ENCODE results near the gene C19orf53. TPM values are rescaled to one million over a fixed set of nuclear protein-coding genes. Genes with fewer than 3 reads are reported as not detected.

The C19orf53 gene
- total RNA-seq, 2 experiments from 2014 or later, result 90.1 to 162 TPM

DNA sequence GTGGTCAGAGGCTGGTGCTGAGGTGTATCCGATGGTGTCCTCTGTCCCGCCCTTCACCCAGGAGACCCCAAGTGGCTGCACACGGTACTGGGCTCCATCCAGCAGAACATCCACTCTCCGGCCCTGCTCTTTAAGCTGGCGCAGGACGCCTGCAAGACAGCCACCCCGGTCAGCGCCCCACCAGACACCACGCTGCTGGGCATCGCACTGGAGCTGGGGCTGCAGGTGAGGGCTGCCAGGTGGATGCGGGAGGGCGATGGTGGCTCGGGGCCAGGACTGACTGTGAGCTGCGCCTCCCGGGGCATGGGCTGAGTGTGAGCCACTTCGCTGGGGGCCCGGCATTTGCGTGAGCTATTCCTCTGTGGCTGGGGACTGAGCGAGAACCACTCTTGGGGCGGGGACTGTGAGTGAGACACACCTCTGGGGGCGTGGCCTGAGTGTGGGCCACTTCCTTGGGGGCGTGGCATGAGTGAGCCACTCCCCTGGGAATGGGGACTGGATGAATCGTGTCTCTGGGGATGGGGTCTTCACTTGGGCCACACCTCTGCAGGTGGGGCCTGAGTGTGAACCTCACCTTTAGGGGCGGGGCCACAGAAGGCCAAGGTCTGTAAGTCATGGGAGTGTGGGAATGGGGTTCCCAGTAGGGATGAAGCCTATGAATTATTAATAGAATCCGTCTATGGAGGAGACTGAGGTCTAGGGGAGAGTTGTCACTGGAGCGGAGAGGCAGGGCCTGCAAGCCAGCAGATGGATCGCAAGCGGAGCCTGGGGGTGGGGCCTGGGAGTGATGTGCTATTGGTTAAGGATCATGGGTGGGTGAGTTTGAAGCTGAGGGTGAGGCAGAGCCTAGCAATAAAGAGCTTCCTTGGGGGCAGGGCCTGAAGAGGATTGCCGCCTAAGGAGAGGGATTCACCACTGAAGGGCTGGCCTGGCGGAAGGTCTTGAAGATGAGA, 51.5 kb downstream of the C19orf53 start:
- no peak for TF ChIP-seq EZH2phosphoT487 (IDR thresholded peaks at IDR 0.05; ENCODE audit: borderline replicate concordance, low read depth, low read length)
- TF ChIP-seq, protein P1, sequence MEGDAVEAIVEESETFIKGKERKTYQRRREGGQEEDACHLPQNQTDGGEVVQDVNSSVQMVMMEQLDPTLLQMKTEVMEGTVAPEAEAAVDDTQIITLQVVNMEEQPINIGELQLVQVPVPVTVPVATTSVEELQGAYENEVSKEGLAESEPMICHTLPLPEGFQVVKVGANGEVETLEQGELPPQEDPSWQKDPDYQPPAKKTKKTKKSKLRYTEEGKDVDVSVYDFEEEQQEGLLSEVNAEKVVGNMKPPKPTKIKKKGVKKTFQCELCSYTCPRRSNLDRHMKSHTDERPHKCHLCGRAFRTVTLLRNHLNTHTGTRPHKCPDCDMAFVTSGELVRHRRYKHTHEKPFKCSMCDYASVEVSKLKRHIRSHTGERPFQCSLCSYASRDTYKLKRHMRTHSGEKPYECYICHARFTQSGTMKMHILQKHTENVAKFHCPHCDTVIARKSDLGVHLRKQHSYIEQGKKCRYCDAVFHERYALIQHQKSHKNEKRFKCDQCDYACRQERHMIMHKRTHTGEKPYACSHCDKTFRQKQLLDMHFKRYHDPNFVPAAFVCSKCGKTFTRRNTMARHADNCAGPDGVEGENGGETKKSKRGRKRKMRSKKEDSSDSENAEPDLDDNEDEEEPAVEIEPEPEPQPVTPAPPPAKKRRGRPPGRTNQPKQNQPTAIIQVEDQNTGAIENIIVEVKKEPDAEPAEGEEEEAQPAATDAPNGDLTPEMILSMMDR (conservative IDR thresholded peaks at IDR 0.05; ENCODE audit: low read length), result peak; percentile 39; the same call in 1 of the 2 replicates
- no peak overlapping the region for H3K4me3 ChIP-seq (ENCODE audit: low read depth, low read length, poor library complexity, severe bottlenecking)
- H3K36me3 ChIP-seq (ENCODE audit: insufficient read depth, low read length), result no peaks in the 10 kb centered on the region
- no peak overlapping the region for H3K27ac ChIP-seq (ENCODE audit: low read depth, low read length, poor library complexity, severe bottlenecking)
- CTCF ChIA-PET (ENCODE audit: unreplicated experiment), result no interaction called here
- peak; percentile 50 for DNase-seq (ENCODE audit: low spot score)
- H3K79me2 ChIP-seq (ENCODE audit: insufficient read depth, low read depth, low read length), result no peaks in the 10 kb centered on the region
- no peaks in the 10 kb centered on the region for H3K9me3 ChIP-seq (ENCODE audit: low read length)
- H4K20me1 ChIP-seq (ENCODE audit: insufficient read depth, low read length), result no peaks in the 10 kb centered on the region
- intact Hi-C loops (cut with micrococcal nuclease; ENCODE audit: unreplicated experiment), result no loop called here
- POLR2A ChIA-PET, result interaction anchor here (1.0 to 1.1 kb wide), 2 partner anchors 28 to 29 kb away, joined by 3 to 8 read pairs; no protein-coding TSS in a partner anchor
- no peak overlapping the region for H2AFZ ChIP-seq (ENCODE audit: low read length)
- no peaks in the 10 kb centered on the region for H3K9me2 ChIP-seq (ENCODE audit: insufficient read depth, low read length)
- peaks cover 26% of the 10 kb centered on the region for H3K4me1 ChIP-seq (ENCODE audit: insufficient read depth, low read length, poor library complexity, severe bottlenecking)
- H3K4me2 ChIP-seq (ENCODE audit: low read length), result no peak overlapping the region
- no TSS peak for BruUV-seq (replicated peaks)

DNA sequence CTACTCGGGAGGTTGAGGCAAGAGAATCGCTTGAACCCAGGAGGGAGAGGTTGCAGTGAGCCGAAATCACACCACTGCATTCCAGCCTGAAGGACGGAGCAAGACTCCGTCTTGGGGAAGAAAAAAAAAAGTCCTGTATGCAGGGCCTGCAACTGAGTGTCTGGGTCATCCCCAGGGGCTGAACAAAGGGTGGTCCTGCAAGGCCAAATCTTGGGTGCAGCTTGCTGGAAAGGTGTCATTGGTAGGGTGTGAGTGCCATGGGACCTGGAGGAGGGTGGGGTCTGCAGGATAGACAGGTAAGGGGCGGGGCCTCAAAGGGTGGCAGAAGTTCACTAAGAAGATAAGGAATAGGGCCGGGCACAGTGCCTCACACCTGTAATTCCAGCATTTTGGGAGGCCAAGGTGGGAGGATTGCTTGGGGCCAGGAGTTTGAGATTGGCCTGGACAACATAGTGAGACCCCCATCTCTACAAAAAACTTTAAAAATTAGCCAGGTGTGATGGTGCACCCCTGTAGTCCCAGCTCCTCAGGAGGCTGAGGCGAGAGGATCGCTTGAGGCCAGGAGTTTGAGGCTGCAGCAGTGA, 52.5 kb downstream of the C19orf53 start:
- Histone ChIP-seq H3K36me3 (ENCODE audit: insufficient read depth, low read length) (no peaks in the 10 kb centered on the region), H3K4me3 (ENCODE audit: low read depth, low read length, poor library complexity, severe bottlenecking) (no peak overlapping the region), H3K9me2 (ENCODE audit: insufficient read depth, low read length) (no peaks in the 10 kb centered on the region), H4K20me1 (ENCODE audit: insufficient read depth, low read length) (no peaks in the 10 kb centered on the region), H3K4me1 (ENCODE audit: insufficient read depth, low read length, poor library complexity, severe bottlenecking) (peaks cover 19% of the 10 kb centered on the region), H3K9me3 (ENCODE audit: low read length) (no peaks in the 10 kb centered on the region), H2AFZ (ENCODE audit: low read length) (no peak overlapping the region), H3K79me2 (ENCODE audit: insufficient read depth, low read depth, low read length) (no peaks in the 10 kb centered on the region), H3K27ac (ENCODE audit: low read depth, low read length, poor library complexity, severe bottlenecking) (no peak overlapping the region), H3K4me2 (ENCODE audit: low read length) (no peak overlapping the region)
- TF ChIP-seq EZH2phosphoT487 (IDR thresholded peaks at IDR 0.05; ENCODE audit: borderline replicate concordance, low read depth, low read length), result no peak
- TF ChIP-seq, protein P1 (conservative IDR thresholded peaks at IDR 0.05; ENCODE audit: low read length), result no peak
- intact Hi-C loops (cut with micrococcal nuclease; ENCODE audit: unreplicated experiment), result no loop called here
- BruUV-seq (replicated peaks), result no TSS peak
- ChIA-PET CTCF (ENCODE audit: unreplicated experiment) (no interaction called here), POLR2A (interaction anchor here (1.0 kb wide), 1 partner anchor 29 kb away, joined by 3 read pairs; no protein-coding TSS in a partner anchor)
- no peak for DNase-seq (ENCODE audit: low spot score)
